ENCODE data around the gene PUM1. TPM values are rescaled to one million over a fixed set of nuclear protein-coding genes. Genes with fewer than 3 reads are reported as not detected.

PUM1 gene
- total and polyA plus RNA-seq, 2 of the 4 experiments (the other 2 are of a cell fraction) = 75.4 to 137 TPM

- Histone ChIP-seq H3K14ac (replicated peaks; ENCODE audit: low read depth, low read length) (peak overlapping the region; percentile 84), H3K23ac (ENCODE audit: low read depth, low read length) (peak overlapping the region; percentile 74), H2AFZ (replicated peaks; ENCODE audit: low read length, poor library complexity) (peak overlapping the region; percentile 76), H2AK9ac (replicated peaks; ENCODE audit: low read depth, low read length, poor library complexity) (peak overlapping the region; percentile 88), H3K4ac (ENCODE audit: low read depth, low read length) (peak overlapping the region; percentile 95), H3K56ac (ENCODE audit: extremely low read depth, insufficient read depth, low read length) (peak overlapping the region; percentile 13; the same call in 1 of the 2 replicates), H3K27me3 (ENCODE audit: control insufficient read depth, insufficient read depth, low read length) (no peaks in the 10 kb centered on the region), H2BK5ac (ENCODE audit: low read depth, low read length, poor library complexity, severe bottlenecking) (peak overlapping the region; percentile 53), H3K4me2 (ENCODE audit: low read depth, low read length) (peak overlapping the region; percentile 6; the same call in 1 of the 2 replicates), H2BK120ac (ENCODE audit: low read depth, low read length) (peak overlapping the region; percentile 91), H2AK5ac (ENCODE audit: low read depth, low read length) (peak overlapping the region; percentile 98), H3K36me3 (ENCODE audit: control insufficient read depth, insufficient read depth, low read length) (no peaks in the 10 kb centered on the region; the same call in 1 of the 2 replicates), H4K91ac (ENCODE audit: insufficient read depth, low read depth, low read length) (peak overlapping the region; percentile 92), H2BK15ac (ENCODE audit: low read depth, low read length) (peak overlapping the region; percentile 59; the same call in 2 of the 3 replicates), H3K4me1 (ENCODE audit: control insufficient read depth, insufficient read depth, low read length) (peaks cover 34% of the 10 kb centered on the region), H4K8ac (ENCODE audit: low read depth in 2 of 2, low read length in 2 of 2) (peak overlapping the region; percentile 26 to 83; a peak in 3 of 4 replicates), H3K9me3 (ENCODE audit: control insufficient read depth, insufficient read depth, low read length) (no peaks in the 10 kb centered on the region), H4K5ac (ENCODE audit: low read depth, low read length) (peak overlapping the region; percentile 24), H3K79me1 (ENCODE audit: low read depth in 1 of 2, low read length in 2 of 2) (peaks cover 47 to 94% of the 10 kb centered on the region in 2 experiments), H4K20me1 (ENCODE audit: insufficient read depth, low read length) (peaks cover 74% of the 10 kb centered on the region), H3K9me1 (ENCODE audit: insufficient read depth, low read length) (peaks cover 33% of the 10 kb centered on the region), H3K18ac (ENCODE audit: low read depth, low read length) (peak overlapping the region; percentile 63), H2BK20ac (ENCODE audit: low read depth, low read length) (peak overlapping the region; percentile 65), H3K27ac (ENCODE audit: insufficient read depth, low read length) (peak overlapping the region; percentile 73), H3K4me3 (ENCODE audit: insufficient read depth, low read depth, low read length) (no peak overlapping the region), H3K9ac (ENCODE audit: low read depth, low read length) (peak overlapping the region; percentile 37)
- ATAC-seq (ENCODE audit: low read depth) (peak; percentile 36), DNase-seq (peak; percentile 73)
- TF ChIP-seq BHLHE40 (IDR thresholded peaks at IDR 0.05; ENCODE audit: low read depth, low read length) = peak; percentile 27; the same call in 1 of the 2 replicates
- TF ChIP-seq RCOR1 (IDR thresholded peaks at IDR 0.05; ENCODE audit: insufficient replicate concordance, low read length) = no peak
- no peak for TF ChIP-seq NFE2L2 (IDR thresholded peaks at IDR 0.05; ENCODE audit: low read depth, low read length)
- TF ChIP-seq CEBPB (IDR thresholded peaks at IDR 0.05; ENCODE audit: low read depth, low read length) = peak; percentile 97
- TF ChIP-seq CTCF (conservative IDR thresholded peaks at IDR 0.05; ENCODE audit: low read depth, low read length) = no peak
- TF ChIP-seq, protein P1, sequence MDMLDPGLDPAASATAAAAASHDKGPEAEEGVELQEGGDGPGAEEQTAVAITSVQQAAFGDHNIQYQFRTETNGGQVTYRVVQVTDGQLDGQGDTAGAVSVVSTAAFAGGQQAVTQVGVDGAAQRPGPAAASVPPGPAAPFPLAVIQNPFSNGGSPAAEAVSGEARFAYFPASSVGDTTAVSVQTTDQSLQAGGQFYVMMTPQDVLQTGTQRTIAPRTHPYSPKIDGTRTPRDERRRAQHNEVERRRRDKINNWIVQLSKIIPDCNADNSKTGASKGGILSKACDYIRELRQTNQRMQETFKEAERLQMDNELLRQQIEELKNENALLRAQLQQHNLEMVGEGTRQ (IDR thresholded peaks at IDR 0.05; ENCODE audit: low read depth, low read length) = peak; percentile 29; the same call in 1 of the 2 replicates
- TF ChIP-seq CHD1 (IDR thresholded peaks at IDR 0.05; ENCODE audit: low read depth, low read length) = no peak
- peak; percentile 41; the same call in 1 of the 2 replicates for TF ChIP-seq FOS (IDR thresholded peaks at IDR 0.05; ENCODE audit: low read depth, low read length)
- 25% methylated on average over 2 of the region's 10 CpGs; no CpG with 5 or more reads in 1 of the 2 experiments for WGBS, 2 experiments (ENCODE audit: extremely low coverage in 2 of 2, insufficient read length in 1 of 2)
- dilution Hi-C loops (cut with HindIII; ENCODE audit: low sequenced_read_pairs, unreplicated experiment) (no loop called here), intact Hi-C loops (cut with micrococcal nuclease) (no loop called here), in situ Hi-C loops (cut with MboI; ENCODE audit: low sequenced_read_pairs) (no loop called here)
- CTCF ChIA-PET = interaction anchor here (1.1 kb wide), 1 partner anchor 23 kb away, joined by 3 read pairs; no protein-coding TSS in a partner anchor
- no TSS peak for BruUV-seq (replicated peaks)
- POLR2A ChIA-PET (ENCODE audit: unreplicated experiment) = no interaction called here
Measured at GRCh38 chr1:30887485-30888315, 177.8 kb downstream of the PUM1 start.

Data from IMR-90 (cell line).